ENCODE measurements around the gene CEP128. TPM values are rescaled to one million over a fixed set of nuclear protein-coding genes. Genes with fewer than 3 reads are reported as not detected.

Gene CEP128
- total RNA-seq, 1 experiment from 2014 or later, result 16.4 TPM

DNA sequence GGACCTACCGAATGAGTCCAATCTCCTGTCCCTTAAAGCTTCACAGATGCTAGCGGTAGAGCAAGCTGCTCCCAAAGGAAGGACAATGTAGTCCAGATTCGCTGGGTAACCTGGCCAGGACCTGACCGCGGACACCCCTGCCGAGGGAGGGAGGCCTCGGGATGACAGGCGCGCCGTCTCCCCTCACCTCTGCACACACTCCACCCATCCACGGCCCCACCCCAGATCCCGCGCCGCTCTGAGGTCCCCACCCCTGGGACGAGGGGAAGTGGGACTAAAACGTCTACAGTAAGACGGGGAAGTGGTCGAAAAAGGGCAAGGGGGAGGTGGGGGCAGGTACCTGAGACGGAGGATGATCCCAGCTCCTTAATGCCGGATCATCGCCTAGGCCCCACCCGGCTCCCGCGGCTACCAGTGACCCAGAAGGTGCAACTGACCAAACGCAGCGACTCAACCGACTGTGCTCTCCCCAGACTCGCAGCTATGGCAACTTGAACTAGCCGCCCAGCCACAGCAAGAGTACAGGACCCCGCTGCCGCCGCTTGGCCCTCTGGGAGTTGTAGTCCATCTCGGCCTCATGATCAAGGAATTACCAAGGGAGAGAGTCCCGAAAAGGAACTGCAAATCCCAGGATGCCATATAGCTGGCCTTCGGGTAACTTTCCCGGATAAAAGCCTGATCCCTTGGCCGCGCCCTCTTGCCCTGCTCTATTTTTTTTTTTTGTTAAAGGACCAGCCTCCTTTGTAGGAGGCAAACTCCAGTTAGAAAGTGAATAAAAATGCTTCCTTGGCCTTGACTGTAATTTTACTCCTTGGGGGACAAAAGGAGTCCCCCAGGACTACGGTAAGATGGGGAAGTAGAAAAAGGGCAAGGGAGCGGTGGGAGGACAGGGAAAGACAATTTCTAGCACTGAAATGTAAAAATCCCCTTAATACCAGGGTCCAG, at the start of gene CEP128 (continued):
- TF ChIP-seq, protein P1, sequence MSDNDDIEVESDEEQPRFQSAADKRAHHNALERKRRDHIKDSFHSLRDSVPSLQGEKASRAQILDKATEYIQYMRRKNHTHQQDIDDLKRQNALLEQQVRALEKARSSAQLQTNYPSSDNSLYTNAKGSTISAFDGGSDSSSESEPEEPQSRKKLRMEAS (IDR thresholded peaks at IDR 0.05), result peak; percentile 32
- TF ChIP-seq SRF (IDR thresholded peaks at IDR 0.05; ENCODE audit: low read depth) (no peak), CTCF (IDR thresholded peaks at IDR 0.05 in 2 of 3, conservative IDR thresholded peaks at IDR 0.05 in 1 of 3; ENCODE audit: borderline replicate concordance in 1 of 3, insufficient read depth in 1 of 3, low read depth in 2 of 3, low read length in 2 of 3) (no peak)

- no peaks in the 10 kb centered on the region for H4K20me1 ChIP-seq (ENCODE audit: insufficient read depth)
- no peaks in the 10 kb centered on the region for H3K9me2 ChIP-seq (ENCODE audit: insufficient read depth)
- H3K9me3 ChIP-seq (ENCODE audit: control insufficient read depth in 1 of 2, insufficient read depth in 1 of 2, low read depth in 1 of 2, low read length in 2 of 2), result no peaks in the 10 kb centered on the region
- H3K4me3 ChIP-seq (replicated peaks in 1 of 2; ENCODE audit: low read depth in 1 of 2, low read length in 2 of 2), result no peak overlapping the region
- intact Hi-C loops (cut with micrococcal nuclease), result no loop called here
- BruUV-seq (replicated peaks), result no TSS peak
- 0 out of 2 replicates have a peak, but pooled peaks cover 17% of the 10 kb centered on the region for H3K27me3 ChIP-seq (ENCODE audit: insufficient read depth, low read length)
- RAD21 ChIA-PET (ENCODE audit: low non-redundant PET in 1 of 2, low total read pairs in 2 of 2, uncharacterized antibody in 2 of 2, unreplicated experiment in 2 of 2), result no interaction called here
- TF ChIP-seq SIN3A (IDR thresholded peaks at IDR 0.05; ENCODE audit: low read depth) (no peak), RAD21 (IDR thresholded peaks at IDR 0.05; ENCODE audit: low read depth) (no peak), REST (IDR thresholded peaks at IDR 0.05; ENCODE audit: low read depth) (no peak), CBX3 (IDR thresholded peaks at IDR 0.05; ENCODE audit: low read depth) (no peak), TCF7L2 (IDR thresholded peaks at IDR 0.05; ENCODE audit: borderline replicate concordance, extremely low read depth, insufficient read depth, insufficient read length) (no peak)
- H3K27ac ChIP-seq (ENCODE audit: low read depth, low read length), result no peak overlapping the region
- POLR2A ChIA-PET, result no interaction called here
- H3K79me2 ChIP-seq (ENCODE audit: insufficient read depth, low read length), result no peaks in the 10 kb centered on the region
- H3K4me1 ChIP-seq (ENCODE audit: control insufficient read depth in 1 of 2, insufficient read depth in 2 of 2, low read length in 2 of 2), result peaks cover 0 to 10% of the 10 kb centered on the region in 2 experiments; a peak in 2 of 4 replicates
- CTCF ChIA-PET, result interaction anchor here (1.4 to 4.1 kb wide), 2 partner anchors 8 to 175 kb away, joined by 4 to 39 read pairs; no protein-coding TSS in a partner anchor
- DNase-seq (ENCODE audit: low read depth, low spot score) (no peak), ATAC-seq (no peak)
- H3K4me2 ChIP-seq (ENCODE audit: low read length), result no peak overlapping the region
- no peak overlapping the region for H2AFZ ChIP-seq (ENCODE audit: low read depth, low read length, poor library complexity, severe bottlenecking)
- H3K9ac ChIP-seq (ENCODE audit: low read length), result no peak overlapping the region
- no peaks in the 10 kb centered on the region for H3K36me3 ChIP-seq (ENCODE audit: control insufficient read depth in 1 of 2, insufficient read depth in 2 of 2, low read length in 2 of 2)
Measured at GRCh38 chr14:80988735-80989429, 47.3 kb upstream of the CEP128 start.

All from HCT116 (cell line).